GM19238 (cell line): Measurements from ENCODE around the gene MBNL2.

Experiments
- DNase-seq: peaks from one replicate; pipeline ENCODE4 v3.0.0; 2011; ENCODE audit warnings: low spot score; ENCODE audit not compliant: insufficient read length

The MBNL2 gene

GRCh38 chr13:97231829-97232196 lies 9.7 kb downstream of the MBNL2 start:
- no peak for DNase-seq

- no peak for DNase-seq
Measured at GRCh38 chr13:97233499-97233898, 11.4 kb downstream of the MBNL2 start.

GRCh38 chr13:97234236-97234635 lies 12.1 kb downstream of the MBNL2 start:
- DNase-seq: no peak

- DNase-seq: no peak
Measured at GRCh38 chr13:97234742-97235141, 12.6 kb downstream of the MBNL2 start.

- no peak for DNase-seq
Measured at GRCh38 chr13:97235549-97236231, 13.6 kb downstream of the MBNL2 start.

- DNase-seq: no peak
Measured at GRCh38 chr13:97237388-97237787, 15.3 kb downstream of the MBNL2 start.

GRCh38 chr13:97238432-97238831 lies 16.3 kb downstream of the MBNL2 start:
- no peak for DNase-seq

- DNase-seq: no peak
Measured at GRCh38 chr13:97238883-97239282, 16.8 kb downstream of the MBNL2 start.

- no peak for DNase-seq
Measured at GRCh38 chr13:97239306-97239705, 17.2 kb downstream of the MBNL2 start.

- DNase-seq: no peak
Measured at GRCh38 chr13:97239943-97240787, 18.0 kb downstream of the MBNL2 start.

- no peak for DNase-seq
Measured at GRCh38 chr13:97240788-97241734, 18.9 kb downstream of the MBNL2 start.

GRCh38 chr13:97241761-97242160 lies 19.6 kb downstream of the MBNL2 start:
- no peak for DNase-seq

GRCh38 chr13:97242755-97243497 lies 20.8 kb downstream of the MBNL2 start:
- no peak for DNase-seq

- no peak for DNase-seq
Measured at GRCh38 chr13:97243915-97244781, 22.0 kb downstream of the MBNL2 start.

- DNase-seq: no peak
Measured at GRCh38 chr13:97245011-97245410, 22.9 kb downstream of the MBNL2 start.

- no peak for DNase-seq
Measured at GRCh38 chr13:97246596-97247158, 24.5 kb downstream of the MBNL2 start.

GRCh38 chr13:97248243-97248642 lies 26.1 kb downstream of the MBNL2 start:
- DNase-seq: no peak

GRCh38 chr13:97249093-97249795 lies 27.1 kb downstream of the MBNL2 start:
- DNase-seq: no peak
